ENCODE results near the gene PTCD3. TPM values are rescaled to one million over a fixed set of nuclear protein-coding genes. Genes with fewer than 3 reads are reported as not detected.
A peak's percentile ranks its signal among the peaks of the same experiment; 100 is the strongest.

PTCD3 gene
- total RNA-seq, 4 donors from 2014 or later: 60.1 to 287 (median 94.3) TPM

GRCh38 chr2:86102157-86102556 is 3.9 kb upstream of the PTCD3 start:
- Histone ChIP-seq H3K36me3 (peaks cover 0 to 29% (median 2%) of the 10 kb centered on the region in 3 donors), H3K9me3 (no peaks in the 10 kb centered on the region), H3K4me1 (peaks cover 0 to 22% (median 3%) of the 10 kb centered on the region in 4 donors), H3K4me3 (no peak overlapping the region), H3K27me3 (no peaks in the 10 kb centered on the region), H3K27ac (no peak overlapping the region)
- TF ChIP-seq CTCF (IDR thresholded peaks at IDR 0.05) (no peak), POLR2A (IDR thresholded peaks at IDR 0.05) (no peak)
- no peak for DNase-seq

GRCh38 chr2:86105252-86105968 is 625 bp upstream of the PTCD3 start, which contains the start of gene POLR1A:
Gene POLR1A (minus strand): TSS chr2:86105886. CDS start chr2:86105776, 110 bp downstream.
- H3K36me3 ChIP-seq: peaks cover 0 to 10% (median 0%) of the 10 kb centered on the region in 3 donors
- peaks cover 0 to 31% (median 5%) of the 10 kb centered on the region in 4 donors for H3K4me1 ChIP-seq
- no peaks in the 10 kb centered on the region for H3K9me3 ChIP-seq
- peak; percentile 86 to 95 (median 88) for DNase-seq
- no peaks in the 10 kb centered on the region for H3K27me3 ChIP-seq
- TF ChIP-seq POLR2A (IDR thresholded peaks at IDR 0.05): no peak
- peak in 1 of 6 experiments; percentile 12 for TF ChIP-seq CTCF (IDR thresholded peaks at IDR 0.05)
- peak within 1 kb of the TSS; percentile 64 to 91 (median 70) for H3K4me3 ChIP-seq
- peak within 1 kb of the TSS; percentile 66 to 85 (median 82) for H3K27ac ChIP-seq

- Histone ChIP-seq H3K27ac (no peak overlapping the region), H3K4me3 (peak overlapping the region; percentile 64 to 91 (median 70)), H3K4me1 (peaks cover 0 to 31% (median 5%) of the 10 kb centered on the region in 4 donors), H3K27me3 (no peaks in the 10 kb centered on the region), H3K36me3 (peaks cover 0 to 26% (median 0%) of the 10 kb centered on the region in 3 donors), H3K9me3 (no peaks in the 10 kb centered on the region)
- DNase-seq: no peak
- no peak for TF ChIP-seq POLR2A (IDR thresholded peaks at IDR 0.05)
- no peak for TF ChIP-seq CTCF (IDR thresholded peaks at IDR 0.05)
Observed at GRCh38 chr2:86107031-86107430, 996 bp downstream of the PTCD3 start.

DNA sequence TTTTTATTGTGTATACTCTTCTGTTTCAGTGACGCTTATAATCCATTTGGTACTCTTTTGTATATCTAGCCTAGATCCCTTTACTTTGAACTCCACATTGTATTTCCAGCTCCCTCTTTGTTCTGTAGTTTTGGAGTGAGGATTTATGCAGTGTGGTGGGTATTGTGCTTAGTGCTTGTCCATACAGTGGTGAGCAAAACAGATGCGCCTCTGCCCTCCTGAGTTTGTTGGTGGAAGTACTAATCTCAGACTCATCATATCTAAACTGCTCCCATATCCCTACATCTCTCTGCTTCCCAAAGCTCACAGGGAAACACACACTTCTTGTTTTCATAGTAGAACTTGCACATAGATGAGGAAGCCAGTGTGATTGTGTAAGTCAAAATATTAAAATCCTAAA is 12.1 kb downstream of the PTCD3 start:
- H3K4me1 ChIP-seq: no peaks in the 10 kb centered on the region
- DNase-seq: no peak
- peaks cover 0 to 93% (median 0%) of the 10 kb centered on the region in 3 donors for H3K36me3 ChIP-seq
- no peaks in the 10 kb centered on the region for H3K27me3 ChIP-seq
- H3K4me3 ChIP-seq: no peak overlapping the region
- TF ChIP-seq POLR2A (IDR thresholded peaks at IDR 0.05) (no peak), CTCF (IDR thresholded peaks at IDR 0.05) (no peak)
- no peak overlapping the region for H3K27ac ChIP-seq
- H3K9me3 ChIP-seq: no peaks in the 10 kb centered on the region

DNA sequence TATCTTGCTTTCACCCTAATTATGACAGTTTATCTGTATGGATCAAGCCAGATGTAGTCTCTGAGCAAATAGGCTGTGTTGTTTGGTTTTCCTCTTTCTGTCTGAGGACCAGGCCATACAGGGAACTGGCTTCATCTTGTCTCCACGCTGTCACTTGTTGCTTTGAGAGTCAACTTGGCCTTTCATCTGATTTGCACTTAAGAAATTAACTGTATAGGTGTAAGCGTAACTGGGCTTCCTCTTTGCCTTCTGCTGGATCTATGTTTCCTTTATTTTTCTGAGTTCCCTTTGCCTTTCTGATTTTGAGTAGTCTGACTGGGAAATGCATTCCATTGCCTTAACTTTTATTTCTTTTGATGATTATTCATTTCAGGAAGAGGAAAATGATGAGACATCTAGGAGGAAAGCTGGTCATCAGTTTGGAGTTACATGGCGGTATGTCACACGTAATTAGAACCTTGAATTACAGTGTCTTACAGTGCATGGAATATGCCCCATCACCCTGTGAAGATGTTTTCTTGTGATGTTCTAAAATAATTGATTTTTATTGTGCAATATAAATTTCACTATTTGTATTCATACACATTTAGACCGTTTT is 17.4 kb downstream of the PTCD3 start:
- Histone ChIP-seq H3K4me3 (no peak overlapping the region), H3K9me3 (no peaks in the 10 kb centered on the region), H3K36me3 (peaks cover 0 to 100% (median 6%) of the 10 kb centered on the region in 3 donors), H3K4me1 (no peaks in the 10 kb centered on the region), H3K27me3 (no peaks in the 10 kb centered on the region), H3K27ac (no peak overlapping the region)
- DNase-seq: no peak
- TF ChIP-seq POLR2A (IDR thresholded peaks at IDR 0.05) (no peak), CTCF (IDR thresholded peaks at IDR 0.05) (no peak)

All from Peyer's patch (tissue), 4 donors.